HG03066 (cell line): ENCODE data around the gene NR2F1-AS1.

Experiments
- ATAC-seq: cut with Tn5 transposase; IDR thresholded peaks from one replicate; pipeline ENCODE4 v1.9.1; 2021; ENCODE audit warnings: low read depth; ENCODE audit not compliant: unreplicated experiment

NR2F1-AS1 gene

GRCh38 chr5:93580927-93581445 lies at the start of gene NR2F1-AS1:
Gene NR2F1-AS1 (minus strand): TSS chr5:93581219.
- ATAC-seq, result peak; percentile 19

DNA sequence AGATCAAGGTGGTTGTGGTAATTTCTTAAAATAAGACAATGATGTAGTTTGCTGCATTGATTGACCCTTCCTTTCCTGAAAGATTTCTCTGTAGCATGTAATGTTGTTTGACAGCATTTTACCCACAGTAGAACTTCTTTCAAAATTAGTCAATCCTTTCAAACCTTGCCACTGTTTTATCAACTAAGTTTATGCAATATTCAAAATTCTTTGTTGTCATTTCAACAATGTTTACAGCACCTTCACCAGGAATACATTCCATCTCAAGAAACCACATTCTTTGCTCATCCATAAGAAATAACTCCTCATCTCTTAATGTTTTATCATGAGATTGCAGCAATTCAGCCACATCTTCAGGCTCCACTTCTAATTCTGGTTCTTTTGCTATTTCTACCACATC lies 45.8 kb upstream of the NR2F1-AS1 start:
- no peak for ATAC-seq

DNA sequence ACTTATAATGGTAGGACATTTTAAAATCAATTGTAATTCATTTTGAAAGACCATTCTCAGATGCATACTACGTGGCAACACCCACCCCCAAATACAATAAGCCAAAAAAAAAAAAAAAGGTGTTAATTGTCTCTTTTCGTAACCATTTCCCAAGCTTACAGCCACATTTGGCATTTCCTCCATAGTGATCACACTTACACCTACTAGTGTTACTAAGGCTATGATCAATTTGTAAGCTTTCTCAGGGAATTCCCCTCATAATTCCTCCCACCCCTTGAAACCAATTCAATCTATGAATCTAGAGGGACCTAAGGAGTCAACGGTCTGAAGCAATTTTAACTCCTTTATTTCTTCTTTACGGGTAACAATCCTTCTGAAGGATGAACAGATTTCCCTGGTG lies 42.1 kb upstream of the NR2F1-AS1 start:
- no peak for ATAC-seq

DNA sequence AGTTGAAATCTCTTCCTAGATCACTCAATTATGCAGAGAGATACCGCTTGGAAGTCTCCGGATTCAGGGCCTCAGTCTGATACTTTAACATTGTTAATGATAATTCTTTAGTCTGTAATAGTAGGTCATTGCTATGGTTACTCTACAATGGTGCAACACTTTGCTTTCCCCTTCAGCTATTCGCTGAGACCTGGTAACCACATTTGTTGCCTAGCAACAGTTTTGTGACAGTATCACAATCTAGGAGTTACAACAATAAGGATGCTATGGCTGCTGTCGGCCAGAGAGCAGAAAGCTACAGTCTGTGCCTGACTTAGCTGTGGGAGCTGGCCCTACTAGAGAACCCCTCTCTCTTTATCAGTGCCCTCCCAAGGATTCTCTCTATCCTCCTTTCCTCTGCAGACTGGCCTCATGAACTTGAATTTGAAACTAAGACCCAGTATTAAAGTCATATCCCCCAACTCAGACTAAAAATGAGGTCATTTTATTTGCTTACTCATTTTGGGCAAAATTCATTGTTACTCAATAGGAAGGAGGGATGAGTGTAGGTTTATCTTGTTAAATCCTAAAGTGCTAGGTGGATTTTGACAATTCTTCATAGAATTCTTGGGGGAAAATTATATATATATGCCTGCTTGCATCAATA lies 41.3 kb upstream of the NR2F1-AS1 start:
- ATAC-seq, result no peak

- ATAC-seq, result peak; percentile 11
Observed at GRCh38 chr5:93621327-93621798, 40.3 kb upstream of the NR2F1-AS1 start.

DNA sequence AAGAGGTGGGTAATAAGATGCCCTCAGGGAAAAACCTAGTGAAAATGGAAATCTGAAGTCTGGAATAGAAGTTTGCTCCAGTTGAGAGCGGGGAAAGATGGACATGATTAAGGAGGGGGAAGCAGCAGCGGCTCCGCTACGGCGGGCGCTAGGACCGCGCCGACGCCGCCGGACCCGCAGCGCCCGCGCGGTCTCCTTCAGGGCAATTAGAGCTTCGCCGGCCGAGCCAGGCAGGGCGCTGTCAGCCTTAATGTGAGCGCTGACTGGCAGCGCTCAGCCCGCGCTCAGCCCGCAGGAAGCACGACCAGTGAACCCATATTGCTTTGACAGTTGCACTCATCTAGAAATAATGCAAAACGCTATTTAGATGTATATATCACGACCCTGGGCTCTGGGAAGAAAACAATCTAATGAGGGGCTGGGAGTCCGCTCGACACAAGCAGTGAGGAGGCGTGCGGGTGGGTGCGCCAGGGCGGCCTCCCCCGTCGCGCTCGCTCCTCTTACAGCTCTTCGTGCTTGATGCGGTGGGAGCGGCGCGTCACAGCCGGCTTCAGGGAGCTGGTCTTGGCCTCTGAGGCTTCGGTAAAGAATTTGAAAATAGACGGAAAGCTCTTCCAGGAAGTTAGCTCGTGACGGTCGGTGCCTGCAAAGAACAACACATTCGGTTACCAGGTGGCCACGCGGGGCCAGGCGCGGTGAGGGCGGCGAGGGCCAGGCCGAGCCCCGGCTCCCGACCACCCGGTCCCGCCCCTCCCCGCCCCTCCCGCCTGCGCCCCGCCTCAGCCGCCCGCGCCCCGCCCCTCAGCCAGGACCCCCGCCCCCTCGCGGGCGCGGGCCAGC lies 39.7 kb upstream of the NR2F1-AS1 start:
- ATAC-seq, result peak; percentile 98

GRCh38 chr5:93616538-93617174 lies 35.6 kb upstream of the NR2F1-AS1 start:
- no peak for ATAC-seq

DNA sequence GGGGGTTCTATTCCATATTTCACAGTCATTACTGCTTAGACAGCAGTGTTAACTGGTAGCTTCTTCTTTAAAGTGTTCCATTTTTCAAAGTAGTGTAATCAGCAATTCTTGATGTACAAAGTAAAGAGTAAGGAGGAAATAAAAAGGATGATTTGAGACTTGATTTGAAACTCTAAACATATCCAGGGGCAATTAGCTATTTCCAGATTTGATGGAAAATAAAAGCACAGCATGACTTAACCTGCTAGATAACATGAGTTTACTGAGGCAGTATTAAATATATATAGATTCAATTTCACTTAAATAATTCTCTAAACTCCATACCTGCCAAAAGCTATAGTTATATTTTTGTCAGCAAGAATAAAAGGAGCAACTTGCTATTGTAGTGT lies 31.8 kb upstream of the NR2F1-AS1 start:
- no peak for ATAC-seq

DNA sequence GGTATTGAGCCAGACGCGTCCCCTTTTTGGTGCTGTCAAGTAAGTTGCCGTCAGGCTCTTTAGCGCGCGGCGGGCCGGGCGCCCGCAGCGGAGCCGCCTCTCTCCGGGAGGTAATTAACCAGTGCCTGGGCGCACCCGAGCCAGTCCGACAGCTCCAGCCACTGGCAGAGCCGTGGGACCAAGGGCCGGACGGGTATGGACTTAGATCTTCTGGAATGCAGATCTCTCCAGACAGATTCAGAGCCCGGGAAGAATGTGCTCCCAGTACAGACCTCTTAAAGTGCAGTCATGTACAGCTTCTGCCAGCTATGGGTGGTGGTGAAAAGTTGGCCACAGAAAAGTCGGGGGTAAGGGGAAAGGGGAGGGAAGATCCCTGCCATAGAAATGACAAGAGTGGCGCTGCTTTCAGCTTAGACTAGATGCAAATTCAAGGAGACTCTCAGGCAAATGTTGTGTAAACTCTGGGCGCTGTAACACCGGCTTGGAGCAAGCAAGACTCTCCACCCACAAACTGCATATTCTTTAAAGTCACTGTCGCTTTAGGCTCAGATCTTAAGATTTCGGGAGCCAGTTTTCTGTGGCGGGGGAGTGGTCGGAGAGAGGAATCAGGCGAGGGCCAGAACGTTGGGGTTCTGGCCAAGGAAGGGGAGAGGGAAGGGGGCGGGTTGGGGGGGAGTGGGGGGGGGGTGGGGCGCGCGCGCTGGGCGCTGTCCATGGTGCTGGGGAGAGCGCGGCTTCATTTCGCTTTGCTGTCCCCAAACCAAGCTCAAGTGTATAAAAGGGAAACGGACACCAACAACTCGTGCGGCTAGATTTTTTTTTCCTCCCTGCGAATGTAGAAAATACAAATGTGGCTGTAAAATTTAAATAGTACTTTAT lies 31.2 kb upstream of the NR2F1-AS1 start:
- no peak for ATAC-seq

GRCh38 chr5:93611273-93611975 lies 30.4 kb upstream of the NR2F1-AS1 start:
- ATAC-seq, result no peak

- ATAC-seq, result no peak
Observed at GRCh38 chr5:93610581-93611272, 29.7 kb upstream of the NR2F1-AS1 start.

GRCh38 chr5:93609762-93610161 lies 28.7 kb upstream of the NR2F1-AS1 start:
- ATAC-seq, result no peak

- no peak for ATAC-seq
Observed at GRCh38 chr5:93608855-93609254, 27.8 kb upstream of the NR2F1-AS1 start.

DNA sequence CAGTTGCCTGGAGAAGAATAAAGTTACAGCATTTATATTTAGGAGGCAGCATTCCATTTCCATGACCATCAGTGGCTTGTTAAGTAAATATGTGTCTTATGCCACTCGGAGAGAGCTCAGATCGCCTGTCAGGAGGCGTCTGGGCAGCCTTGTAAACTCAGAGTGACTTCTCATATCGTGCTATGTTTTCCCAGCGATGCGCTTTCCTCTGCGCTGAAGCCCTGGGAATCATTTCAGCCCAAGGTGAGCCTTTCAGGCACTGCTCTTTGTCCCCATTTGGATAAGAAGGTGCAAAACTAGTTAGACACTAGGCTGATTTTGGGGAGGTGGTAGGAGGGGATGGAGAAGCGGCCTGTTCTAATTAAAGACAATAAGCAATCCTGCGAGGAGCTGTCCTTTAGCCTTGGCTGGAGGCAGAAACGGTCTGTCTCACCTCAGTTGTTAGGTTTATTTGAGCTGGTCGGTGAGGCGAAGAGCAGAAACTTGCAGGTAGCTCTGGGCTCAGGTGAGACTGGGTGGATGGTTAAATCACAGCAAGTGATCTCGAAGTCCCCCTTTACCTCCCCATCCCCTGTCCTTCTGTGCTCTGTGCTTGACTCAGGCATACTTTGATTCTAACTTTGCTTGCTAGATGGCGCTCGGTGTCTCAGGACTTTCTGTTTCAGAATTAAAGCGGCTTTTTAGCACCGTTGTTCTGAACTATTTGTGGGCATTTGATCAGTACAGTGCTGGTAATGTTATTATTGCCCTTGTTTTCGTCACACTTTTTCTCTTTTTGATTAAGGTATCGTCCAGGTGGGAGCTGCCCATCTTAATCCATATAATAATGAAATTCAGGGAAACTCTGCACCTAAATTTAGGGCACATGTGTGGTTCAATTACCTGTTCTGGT lies 26.6 kb upstream of the NR2F1-AS1 start:
- peak; percentile 79 for ATAC-seq

DNA sequence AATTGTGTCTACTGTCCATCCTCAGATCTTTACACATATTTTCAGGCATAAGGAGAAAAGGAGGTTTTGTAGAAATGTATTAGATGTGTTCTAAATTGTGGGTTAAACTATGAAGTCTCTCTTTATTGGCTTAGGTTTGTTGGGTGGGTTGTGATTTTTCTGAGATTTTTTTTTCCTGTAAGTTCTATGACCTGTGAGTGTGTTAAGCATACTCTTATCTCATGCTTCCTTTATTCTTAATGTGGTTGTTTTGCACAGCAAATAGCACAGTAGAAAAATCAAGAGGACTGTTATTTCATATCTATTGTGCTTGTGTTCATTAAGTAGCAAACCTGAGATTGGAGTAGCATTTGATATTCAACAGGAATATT lies 25.3 kb upstream of the NR2F1-AS1 start:
- no peak for ATAC-seq

DNA sequence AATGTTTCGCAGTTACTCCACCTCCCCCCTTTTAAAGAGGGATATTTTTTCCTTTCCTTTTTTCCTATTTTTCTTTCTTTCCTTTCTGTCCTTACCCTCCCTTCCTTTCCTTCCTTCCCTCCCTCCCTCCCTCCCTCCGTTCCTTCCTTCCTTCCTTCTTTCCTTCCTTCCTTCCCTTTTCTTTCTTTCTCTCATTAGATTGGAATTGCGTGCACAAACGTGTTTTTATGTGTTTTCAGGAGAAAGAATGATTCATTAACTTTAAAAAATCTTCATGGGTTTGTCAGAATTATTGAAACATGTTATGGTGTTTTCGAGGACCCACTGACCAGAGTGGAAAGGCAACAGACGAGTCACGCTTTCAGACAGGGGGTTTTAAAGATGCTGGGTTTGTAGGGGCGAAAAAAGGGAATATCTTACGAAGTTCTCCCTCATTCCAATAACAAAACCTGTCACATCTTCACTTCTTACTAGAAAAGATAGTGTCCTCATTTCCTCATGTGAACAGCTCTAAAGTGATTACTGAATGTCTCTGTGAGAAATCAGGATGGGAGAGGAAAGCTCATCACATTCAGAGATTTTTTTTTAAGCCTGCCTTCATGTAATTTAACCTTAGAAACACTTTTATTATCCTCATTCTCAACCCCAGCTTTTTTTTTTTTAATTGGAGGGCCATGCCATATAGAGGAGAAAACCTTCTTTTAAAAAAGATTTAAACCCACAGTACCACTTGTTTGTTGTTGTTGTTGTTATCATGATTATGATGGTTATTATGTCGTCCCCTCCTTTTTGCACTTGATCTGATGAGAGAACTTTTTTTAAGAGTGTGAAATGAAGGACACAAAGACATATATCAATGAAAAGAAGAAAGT lies 23.9 kb upstream of the NR2F1-AS1 start:
- no peak for ATAC-seq
